PC-9 (cell line): ENCODE data around the gene EGF.

Experiments used
- EZH2 ChIP-seq: fragments of 200-600 bp; sonication (generic); IDR thresholded peaks from 2 replicates; pipeline ENCODE4 v1.8.0; 2017; ENCODE audit warnings: antibody characterized with exemption, low read depth
- TF ChIP-seq, protein P1 (sequence below): fragments of 200-600 bp; sonication (generic); conservative IDR thresholded peaks from 2 replicates; pipeline ENCODE4 v1.6.1; 2017; ENCODE audit warnings: mixed run types, antibody characterized with exemption, mild to moderate bottlenecking, moderate library complexity

DNA sequence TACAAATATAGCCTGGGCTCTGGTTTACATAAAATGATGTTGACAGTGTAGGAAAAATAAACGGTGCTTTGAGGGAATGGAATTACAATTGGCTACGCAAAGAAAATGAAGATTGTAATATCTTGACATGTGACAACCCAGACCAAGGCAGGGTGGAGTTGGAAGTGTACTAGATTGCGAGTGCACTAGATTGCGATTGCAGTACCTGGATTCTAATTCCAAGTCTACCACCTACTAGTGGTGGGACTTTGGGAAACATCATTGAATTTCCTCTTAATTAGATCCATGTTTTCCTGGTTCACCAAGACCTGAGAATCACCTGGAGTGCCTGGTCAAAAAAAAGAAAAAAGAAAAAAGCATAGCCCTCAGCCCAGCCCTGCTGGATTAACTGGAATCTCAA lies 18.6 kb downstream of the EGF start:
- TF ChIP-seq, protein P1, sequence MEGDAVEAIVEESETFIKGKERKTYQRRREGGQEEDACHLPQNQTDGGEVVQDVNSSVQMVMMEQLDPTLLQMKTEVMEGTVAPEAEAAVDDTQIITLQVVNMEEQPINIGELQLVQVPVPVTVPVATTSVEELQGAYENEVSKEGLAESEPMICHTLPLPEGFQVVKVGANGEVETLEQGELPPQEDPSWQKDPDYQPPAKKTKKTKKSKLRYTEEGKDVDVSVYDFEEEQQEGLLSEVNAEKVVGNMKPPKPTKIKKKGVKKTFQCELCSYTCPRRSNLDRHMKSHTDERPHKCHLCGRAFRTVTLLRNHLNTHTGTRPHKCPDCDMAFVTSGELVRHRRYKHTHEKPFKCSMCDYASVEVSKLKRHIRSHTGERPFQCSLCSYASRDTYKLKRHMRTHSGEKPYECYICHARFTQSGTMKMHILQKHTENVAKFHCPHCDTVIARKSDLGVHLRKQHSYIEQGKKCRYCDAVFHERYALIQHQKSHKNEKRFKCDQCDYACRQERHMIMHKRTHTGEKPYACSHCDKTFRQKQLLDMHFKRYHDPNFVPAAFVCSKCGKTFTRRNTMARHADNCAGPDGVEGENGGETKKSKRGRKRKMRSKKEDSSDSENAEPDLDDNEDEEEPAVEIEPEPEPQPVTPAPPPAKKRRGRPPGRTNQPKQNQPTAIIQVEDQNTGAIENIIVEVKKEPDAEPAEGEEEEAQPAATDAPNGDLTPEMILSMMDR = no peak
- TF ChIP-seq EZH2 = no peak
